HG02973 (cell line): ENCODE results near the gene RELN.
A peak's percentile ranks its signal among the peaks of the same experiment; 100 is the strongest.
"Not testable (repeated sequence)": the region's sequence is repeated elsewhere in the genome, so short reads cannot be mapped to it uniquely, and the experiment has no call there.

Source experiments
- ATAC-seq: cut with Tn5 transposase; IDR thresholded peaks from one replicate; pipeline ENCODE4 v1.9.1; 2021; ENCODE audit warnings: moderate library complexity; ENCODE audit not compliant: unreplicated experiment

Gene RELN

DNA sequence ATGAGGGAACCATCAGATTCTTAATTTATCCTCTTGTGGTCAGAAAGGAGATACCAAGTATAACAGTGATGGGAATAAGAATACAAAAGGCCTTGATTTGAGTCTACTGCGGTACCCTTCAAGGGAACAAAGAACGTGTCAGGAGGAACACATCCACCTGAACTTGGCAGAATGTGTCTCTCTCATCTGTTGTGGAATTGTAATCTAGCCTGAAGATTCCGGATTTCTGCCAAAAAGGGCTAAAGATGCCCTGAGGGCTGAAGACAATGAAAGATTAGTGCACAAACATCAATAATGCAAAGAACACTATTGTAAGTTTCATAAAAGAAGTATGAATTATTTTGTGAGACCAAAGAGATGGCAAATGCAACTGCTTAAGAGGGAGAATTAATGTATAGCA, 134.8 kb downstream of the RELN start:
- no peak for ATAC-seq

DNA sequence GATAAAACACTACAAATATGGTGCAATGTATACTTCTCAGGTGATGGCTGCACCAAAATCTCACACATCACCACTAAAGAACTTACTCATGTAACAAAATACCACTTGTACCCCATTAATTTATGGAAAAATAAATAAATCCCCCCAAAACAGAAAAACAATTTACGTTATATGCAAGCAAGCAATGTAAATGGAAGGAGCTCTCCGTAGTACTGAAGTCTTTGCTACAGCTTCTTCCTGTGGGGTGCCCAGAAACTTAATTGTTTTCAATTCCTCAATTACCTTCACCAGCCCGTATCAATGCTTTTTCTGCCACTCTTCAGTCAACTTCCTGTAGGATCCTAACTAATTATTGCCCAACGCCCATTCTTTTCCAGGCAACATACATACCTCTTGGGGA, 138.1 kb downstream of the RELN start:
- no peak for ATAC-seq

DNA sequence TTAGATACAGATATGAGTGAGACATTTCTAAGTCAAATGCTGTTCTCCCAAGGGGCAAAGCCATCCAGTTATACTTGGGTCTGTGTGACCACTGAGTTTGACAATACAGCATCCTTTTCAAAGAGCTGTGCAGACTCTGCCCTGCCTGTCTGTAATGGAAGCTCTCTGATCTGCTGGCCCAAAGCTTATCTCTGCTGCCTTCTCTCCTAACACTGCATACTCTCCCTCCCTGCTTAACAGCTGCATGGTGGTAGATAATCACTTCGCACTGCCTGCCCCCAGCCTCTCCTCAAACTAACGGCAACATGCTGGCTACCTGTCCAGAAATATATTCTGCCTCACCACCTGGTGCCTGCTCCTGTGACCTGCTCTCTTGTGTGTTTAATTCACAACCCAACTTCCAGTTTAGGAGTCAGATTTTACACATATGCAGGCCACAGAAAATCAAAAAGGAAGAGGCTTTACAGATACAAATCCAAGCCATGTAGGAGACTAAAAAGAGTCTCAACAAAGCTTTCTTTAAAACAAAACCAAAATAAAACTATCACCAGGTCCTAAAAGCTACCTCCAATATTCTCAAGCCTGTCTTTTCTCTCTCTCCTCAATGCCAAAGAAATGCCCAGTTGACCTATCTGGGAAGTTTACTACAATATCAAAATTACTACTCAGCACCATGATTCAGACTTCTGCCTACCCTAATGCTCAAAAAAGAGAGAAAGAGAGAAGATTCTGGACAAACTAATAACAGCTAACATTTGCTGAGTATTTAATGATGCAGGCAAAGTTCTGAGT, 145.6 kb downstream of the RELN start:
- ATAC-seq, result no peak

DNA sequence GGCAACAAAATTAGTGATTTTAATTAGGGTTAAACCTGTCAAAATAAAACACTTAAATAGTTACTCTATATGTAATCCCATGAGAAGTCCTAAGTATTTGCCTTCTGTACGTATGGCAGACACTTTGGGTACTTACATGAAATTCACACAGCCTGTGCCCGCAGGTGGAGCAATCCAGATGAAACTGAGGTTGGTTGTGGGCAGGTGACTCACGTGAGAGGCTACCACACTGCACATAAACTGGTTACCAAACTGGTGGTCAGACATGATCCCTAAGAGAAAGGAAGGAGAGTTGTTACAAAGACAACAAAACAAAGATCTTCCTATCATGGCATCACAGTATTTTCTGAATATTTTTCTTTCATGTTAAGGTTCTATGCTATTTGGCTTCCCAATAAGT, 156.1 kb downstream of the RELN start:
- no peak for ATAC-seq

DNA sequence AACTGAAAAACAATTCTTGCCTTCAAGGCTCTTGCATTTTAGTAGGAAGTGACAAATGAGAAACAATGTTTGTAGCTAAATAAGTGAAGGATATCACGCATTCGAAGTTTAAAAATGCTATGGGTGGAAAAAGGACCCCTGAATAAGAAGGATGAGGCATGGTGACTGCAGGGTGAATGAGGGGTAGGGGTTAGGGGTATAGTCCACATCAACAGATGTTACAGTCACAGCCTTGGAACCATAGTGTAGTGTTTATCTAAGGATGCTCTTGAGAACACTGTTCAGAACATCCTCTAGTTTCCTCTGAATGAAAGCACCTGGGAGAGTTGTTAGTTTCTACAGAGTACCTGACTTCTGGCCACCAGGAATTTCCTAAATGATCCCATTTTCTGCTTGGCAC, 157.0 kb downstream of the RELN start:
- no peak for ATAC-seq

DNA sequence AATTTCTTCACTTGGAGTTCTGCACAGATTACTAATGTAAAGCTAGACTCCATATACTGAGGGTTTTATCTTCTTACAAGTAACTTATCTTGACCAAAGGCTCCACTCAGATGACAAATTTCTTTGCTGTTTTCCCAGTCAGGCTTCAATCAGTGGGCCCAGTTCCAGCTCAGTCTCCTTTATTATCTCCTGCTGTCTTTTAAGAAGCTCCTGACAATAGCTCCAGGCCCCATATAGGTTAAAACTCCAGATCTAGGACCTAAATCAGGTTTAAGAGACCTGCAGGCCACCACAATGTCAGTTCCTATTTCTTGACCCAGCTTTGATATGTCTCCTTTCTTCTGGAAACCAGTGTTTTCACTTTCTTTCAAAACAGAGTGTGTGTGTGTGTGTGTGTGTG, 165.2 kb downstream of the RELN start:
- no peak for ATAC-seq

DNA sequence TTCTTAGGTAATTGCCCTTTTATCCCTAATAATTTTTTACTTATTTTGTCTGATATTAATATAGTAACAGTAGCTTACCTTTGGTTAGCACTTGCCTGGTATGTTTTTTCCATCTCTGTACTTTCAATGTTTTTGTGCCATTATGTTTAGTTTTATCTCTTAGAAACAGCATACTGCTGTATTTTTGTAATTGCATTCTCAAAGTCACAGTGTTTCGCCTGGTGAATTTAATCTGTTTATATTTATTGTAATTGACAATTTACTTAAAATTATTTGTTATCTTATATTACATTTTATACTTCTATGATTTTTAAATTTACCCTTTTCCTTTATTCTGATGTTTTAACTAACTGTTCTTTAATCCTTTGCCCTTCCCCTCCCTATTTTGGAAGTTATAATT, 166.4 kb downstream of the RELN start:
- ATAC-seq, result no peak

DNA sequence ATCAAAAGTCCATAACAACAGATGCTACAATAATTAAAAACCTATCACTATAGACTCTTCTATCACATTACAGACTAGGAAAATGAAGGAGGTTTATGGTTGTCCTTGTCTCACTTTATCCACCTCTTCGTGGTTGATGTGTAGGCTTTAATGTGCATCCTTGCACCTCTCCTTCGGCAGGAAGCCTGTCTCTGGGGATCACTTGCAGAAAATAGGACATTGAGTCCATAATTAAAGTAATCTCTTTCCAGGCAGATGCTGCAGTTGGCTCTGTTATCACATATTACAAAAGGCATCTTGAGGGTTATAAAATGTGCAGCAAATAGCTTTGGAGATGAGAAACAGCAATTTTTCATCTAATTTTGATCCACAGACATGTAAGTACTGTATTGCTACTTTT, 168.4 kb downstream of the RELN start:
- no peak for ATAC-seq

DNA sequence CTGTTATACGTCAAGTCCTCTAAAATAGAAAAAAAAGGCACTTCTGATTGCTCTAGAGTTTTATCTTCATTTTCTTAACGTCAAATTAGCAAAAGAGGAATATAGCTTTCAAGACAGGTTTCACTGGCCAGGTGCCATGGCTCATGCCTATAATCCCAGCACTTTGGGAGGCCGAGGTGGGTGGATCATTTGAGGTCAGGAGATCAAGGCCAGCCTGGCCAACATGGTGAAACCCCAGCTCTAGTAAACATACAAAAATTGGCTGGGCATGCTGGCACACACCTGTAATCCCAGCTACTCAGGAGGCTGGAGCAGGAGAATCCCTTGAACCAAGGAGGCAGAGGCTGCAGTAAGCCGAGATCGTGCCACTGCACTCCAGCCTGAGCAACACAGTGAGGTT, 173.5 kb downstream of the RELN start:
- ATAC-seq, result not testable (repeated sequence)

DNA sequence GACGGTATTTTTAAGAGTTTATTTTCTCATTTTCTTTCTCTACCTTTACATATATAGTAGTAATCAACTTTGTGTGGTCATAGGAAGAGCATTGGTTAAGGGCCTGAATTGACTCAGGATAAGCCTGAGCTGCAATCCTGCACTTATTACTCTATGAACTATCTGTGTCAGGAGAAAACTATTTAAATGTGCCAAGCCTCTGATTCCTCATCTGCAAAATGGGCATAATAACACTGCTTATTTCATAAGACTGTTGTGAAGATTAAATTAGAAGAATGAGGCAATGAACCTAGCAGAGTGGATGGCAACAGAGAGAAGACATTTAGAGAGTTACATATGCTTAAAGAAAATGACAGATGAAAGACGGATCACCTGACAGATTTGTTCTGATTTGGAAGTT, 175.5 kb downstream of the RELN start:
- ATAC-seq, result no peak

DNA sequence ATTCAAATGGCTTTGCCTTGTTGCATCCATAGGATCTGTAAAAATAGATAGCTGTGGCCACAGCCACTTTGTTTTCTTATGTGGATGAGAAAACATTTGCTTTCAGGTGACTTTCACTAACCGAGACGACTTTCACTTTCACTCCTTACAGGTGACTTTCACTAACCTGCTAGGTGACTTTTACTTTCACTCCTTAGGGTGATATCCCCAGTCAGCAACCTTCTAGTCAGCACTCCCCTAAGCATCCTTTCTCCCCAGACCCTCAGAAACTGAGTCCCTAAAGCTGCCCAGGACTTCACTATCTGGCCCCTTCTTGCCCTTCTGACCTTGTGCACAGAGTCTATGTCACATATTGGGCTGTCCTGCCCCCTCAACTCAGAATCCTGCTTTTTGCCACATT, 177.5 kb downstream of the RELN start:
- peak; percentile 87 for ATAC-seq

DNA sequence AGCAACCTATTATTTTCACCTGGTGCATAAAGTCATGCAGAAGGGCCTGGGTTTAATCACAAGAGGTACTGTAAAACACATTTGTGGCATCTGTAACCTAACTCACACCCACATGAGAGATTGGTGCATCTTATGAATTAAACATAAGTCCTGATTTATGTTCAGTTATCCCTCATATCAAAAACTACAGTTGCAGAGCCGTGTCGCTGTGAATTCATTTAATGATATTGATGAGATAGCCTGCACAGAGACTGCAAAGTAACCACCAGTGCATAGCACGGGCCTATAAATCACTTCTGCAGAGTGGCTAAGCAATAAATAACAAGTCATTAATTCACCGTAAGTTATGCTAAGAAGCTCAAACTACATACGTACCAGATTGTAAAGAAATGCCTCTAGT, 178.2 kb downstream of the RELN start:
- no peak for ATAC-seq

DNA sequence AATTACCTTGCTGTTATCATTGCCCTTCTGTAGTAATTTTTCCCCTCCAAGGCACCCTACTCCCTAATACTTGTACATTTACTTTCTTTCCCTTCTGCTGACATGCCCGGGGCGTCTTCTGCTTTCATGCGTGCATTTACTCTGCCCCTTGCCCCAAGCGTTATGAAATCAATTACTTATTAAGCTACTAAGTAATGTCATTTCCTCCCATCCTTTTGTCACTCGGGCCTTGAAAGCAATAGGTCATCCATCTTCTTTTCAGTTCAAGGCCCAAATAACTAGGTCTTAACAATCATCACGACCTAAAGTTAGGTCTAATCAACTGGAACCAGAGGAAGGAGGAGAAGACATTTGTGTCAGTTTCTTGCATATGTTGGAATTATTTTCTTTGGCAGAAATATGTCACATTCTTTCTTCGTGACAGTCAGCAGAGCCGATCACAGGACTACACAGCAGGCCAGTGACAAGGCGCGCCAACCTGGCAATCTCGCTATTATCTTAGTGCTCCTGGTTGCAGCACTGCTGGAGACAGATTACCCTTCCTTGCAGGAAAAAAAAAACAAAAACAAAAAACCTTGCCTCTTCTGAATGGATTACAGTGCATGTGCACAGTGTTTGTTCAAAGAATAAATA, 179.2 kb downstream of the RELN start:
- ATAC-seq, result no peak

DNA sequence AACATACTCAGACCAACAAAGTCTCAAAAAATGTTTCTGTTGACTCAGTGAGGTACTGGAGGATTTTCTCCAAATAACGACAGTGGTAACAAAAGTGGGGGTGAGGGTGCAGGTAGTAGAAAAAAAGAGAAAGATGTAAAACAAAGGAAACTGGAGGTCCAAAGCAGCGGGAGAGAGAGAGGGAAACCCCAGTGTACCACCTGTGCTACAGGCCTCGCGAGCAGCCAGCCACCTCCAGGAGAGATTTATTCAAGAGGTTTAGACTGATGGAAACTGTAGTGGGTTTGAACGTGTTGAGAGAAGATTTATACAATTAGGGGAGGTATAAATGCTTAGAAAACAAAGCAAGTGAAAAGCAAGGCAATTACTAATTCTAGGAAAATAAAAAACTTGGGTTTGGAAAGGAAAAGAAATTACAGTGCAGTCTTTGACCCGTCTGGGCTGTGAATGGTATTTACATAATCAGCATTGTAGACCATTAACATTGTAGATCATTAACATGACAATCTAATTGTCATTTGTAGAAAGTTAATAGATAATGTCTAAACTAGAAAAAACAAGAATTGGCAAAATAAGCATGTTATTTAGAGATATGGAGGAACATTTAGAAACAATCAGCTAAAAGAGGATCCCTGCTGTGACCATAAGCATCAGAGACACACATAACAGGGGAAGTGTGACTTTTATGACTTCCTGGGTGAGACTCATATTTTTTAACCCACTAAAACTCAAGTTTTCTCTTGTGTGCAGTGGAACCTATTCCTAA, 180.0 kb downstream of the RELN start:
- ATAC-seq, result no peak

DNA sequence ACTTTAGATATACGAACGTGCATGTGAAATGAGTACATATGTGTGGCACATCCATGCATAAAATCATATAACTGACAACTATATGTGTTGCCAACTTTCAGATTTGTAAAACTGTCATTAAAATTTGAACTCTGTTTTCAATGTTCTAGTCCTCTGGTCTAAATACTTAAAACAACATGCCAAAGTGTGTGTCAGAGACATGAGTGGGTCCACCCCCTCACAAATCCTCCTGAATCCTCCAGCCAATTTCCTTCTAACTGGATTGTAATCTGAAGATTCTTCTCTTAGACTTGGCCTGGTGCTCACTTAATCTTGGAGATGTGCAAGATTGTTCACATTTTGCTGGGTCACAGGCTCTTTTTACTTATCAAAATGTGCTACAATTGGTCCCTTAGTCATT, 184.1 kb downstream of the RELN start:
- no peak for ATAC-seq

DNA sequence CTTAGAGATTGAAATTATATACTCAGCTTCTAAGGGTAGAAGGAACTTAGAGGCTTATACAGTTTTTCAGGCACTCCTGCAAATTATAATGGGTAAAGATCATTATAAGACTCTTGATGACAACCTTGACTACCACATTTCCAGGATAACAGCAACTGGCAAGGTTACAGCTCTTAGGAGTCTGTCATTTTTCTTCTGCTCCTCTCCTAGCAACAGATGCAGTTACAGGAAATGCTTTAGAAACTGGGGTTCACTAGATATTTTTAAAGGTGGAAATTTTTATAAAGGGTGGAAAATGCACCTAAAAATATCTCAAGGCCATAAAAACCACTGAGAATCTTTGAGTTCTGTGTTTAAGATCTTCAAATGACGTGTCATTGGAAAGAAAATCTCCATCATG, 185.8 kb downstream of the RELN start:
- ATAC-seq, result no peak

DNA sequence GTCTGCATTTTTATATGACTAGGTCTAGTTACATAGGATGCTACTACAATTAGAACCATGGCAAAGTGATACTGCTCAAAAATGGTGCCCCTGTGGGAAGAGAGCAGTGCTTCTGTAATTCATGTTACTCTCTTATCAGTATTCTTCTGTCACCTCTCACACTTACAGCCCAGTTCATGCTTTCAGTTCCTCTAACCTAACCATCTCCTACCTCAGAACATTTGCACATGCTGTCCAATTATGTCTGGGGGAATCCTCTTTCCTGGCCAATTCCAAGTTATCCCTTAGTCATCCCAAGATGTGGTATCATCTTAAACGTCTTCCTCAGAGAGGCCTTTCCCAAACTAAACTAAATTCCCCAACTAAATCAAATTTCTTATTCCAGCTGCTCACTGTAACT, 190.2 kb downstream of the RELN start:
- ATAC-seq, result no peak

DNA sequence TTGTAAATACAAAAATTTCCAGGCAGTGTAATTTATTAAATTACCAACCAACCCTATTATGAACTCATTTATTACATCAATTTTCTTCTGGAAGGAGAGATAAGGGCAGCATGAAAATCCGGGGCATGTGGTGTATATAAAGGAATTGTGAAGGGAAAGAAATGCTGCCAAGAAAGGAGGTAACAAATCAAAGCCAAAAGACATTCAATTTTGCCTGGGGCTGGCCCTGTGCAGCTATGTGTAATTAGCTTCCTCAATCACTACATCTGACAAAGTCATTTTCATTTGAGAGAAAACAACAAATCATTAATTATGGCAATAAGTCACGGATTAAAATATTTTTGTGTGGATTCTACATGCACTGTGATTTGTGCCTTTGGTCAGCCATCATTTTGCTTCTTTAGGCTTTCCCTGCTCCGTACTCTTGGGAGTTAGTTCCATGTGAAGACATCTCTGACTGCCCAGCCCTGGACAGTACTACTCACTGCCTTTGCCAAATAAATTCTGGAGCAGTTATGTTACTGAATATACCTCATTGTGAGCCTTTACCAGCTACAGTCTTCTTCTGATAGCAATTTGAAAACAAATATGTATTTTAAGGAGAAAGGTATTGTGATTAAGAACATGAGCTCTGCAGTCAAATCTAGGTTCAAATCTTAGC, 191.7 kb downstream of the RELN start:
- no peak for ATAC-seq

DNA sequence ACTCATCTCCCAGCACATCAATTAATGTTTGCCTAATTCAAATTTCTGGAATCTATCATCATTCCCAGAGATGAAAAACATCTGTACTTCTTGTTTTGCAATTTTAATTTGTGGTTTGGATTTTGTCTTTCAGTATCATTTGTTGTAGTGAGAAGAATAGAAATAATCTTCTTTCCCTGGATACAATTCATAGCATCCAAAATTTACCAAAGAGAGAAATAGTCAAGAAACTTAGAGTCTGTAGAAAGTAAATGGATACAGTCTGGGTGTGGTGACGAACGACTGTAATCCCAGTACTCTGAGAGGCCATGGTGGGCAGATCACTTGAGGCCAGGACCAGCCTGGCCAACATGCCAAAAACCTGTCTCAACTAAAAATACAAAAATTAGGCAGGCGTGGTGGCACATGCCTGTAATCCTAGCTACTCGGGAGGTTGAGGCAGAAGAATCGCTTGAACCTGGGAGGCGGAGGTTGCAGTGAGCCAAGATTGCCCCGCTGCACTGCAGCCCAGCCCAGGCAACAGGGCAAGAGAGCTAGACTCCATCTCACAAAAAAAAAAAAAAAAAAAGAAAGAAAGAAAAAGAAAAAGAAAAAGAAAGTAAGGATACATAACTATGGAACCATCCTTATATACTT, 193.0 kb downstream of the RELN start:
- ATAC-seq, result no peak

DNA sequence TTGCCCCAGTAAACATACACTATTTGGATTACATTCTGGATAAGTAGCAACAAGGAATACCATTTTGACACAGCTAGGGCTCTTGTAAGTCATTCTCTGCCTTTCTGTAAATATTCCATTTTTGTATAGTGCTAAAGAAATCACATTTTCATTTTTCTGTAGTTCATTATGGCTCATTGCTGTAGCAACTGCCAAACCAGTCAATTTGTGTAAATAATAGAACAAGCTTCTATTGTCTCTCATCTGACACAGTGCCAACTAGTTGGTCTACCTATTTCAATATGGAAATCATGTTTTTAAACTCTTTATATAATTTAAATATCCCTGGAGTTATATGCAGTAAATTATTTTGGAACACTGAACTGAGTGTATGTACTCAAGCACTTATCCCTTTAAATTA, 193.7 kb downstream of the RELN start:
- no peak for ATAC-seq

DNA sequence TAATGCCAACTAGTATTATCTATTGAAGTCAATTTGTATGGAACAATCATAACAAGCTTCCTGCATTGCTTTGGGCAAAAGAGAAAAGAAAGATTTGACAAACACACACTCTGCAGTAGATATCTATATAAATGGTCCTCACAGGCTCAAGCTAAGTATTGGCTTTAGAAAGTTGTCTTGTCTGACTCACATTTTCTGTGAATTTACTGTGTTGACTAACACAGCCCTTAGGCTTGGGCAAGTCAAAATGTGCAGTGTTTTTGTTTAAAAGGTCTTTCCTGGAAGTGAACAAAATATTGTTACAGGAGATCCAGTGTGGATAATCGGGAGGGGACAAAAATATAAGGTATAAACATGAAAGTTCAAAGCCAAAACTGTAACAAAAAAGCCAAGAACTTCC, 194.4 kb downstream of the RELN start:
- ATAC-seq, result no peak
